IMR-90 (cell line): ENCODE results near the gene DHRS7B. TPM values are rescaled to one million over a fixed set of nuclear protein-coding genes. Genes with fewer than 3 reads are reported as not detected.

Source experiments
- ATAC-seq: fragments of 200-7000 bp; cut with Tn5 transposase; 2 replicates; pipeline ENCODE4 v1.9.1; 2020; ENCODE audit warnings: low read depth, mild to moderate bottlenecking, moderate library complexity
- BruUV-seq: library from RNA; stranded (reverse); fragments of 400-500 nt; replicated peaks from 2 replicates; lab custom pipeline; 2021; lab: Mats Ljungman, UMichigan
- CTCF ChIA-PET: fragments of 300-600 bp; formaldehyde crosslinking; extraction: SDS; loops from one replicate; lab custom pipeline; 2021; ENCODE audit warnings: antibody characterized with exemption; lab: Yijun Ruan, JAX
- POLR2A ChIA-PET: fragments of 300-600 bp; sonication (Branson Sonifier 250); formaldehyde crosslinking; loops from one replicate; lab custom pipeline; 2022; ENCODE audit warnings: antibody characterized with exemption; ENCODE audit not compliant: unreplicated experiment; lab: Charles Lee
- DNase-seq: peaks from one replicate; pipeline ENCODE4 v3.0.0; 2013
- H2AFZ ChIP-seq: replicated peaks from 2 replicates; pipeline ENCODE3; 2013; ENCODE audit warnings: low read length, mild to moderate bottlenecking; ENCODE audit not compliant: poor library complexity
- H2AK5ac ChIP-seq: 2 replicates; pipeline ENCODE4 v1.6.1; 2013; ENCODE audit warnings: low read depth, low read length, inconsistent platforms
- H2AK9ac ChIP-seq: replicated peaks from 2 replicates; pipeline ENCODE3; 2013; ENCODE audit warnings: mild to moderate bottlenecking, low read depth, low read length, moderate library complexity; ENCODE audit not compliant: poor library complexity
- H2BK120ac ChIP-seq: 2 replicates; pipeline ENCODE4 v1.6.1; 2013; ENCODE audit warnings: low read depth, low read length, inconsistent platforms
- H2BK15ac ChIP-seq: 3 replicates; pipeline ENCODE4 v1.6.1; 2013; ENCODE audit warnings: low read depth, low read length, inconsistent platforms
- H2BK20ac ChIP-seq: 2 replicates; pipeline ENCODE4 v1.6.1; 2013; ENCODE audit warnings: low read depth, mild to moderate bottlenecking, inconsistent platforms, low read length, moderate library complexity
- H2BK5ac ChIP-seq: 2 replicates; pipeline ENCODE4 v1.6.1; 2013; ENCODE audit warnings: mild to moderate bottlenecking, low read depth, low read length, inconsistent platforms; ENCODE audit not compliant: poor library complexity, severe bottlenecking
- H3K14ac ChIP-seq: replicated peaks from 2 replicates; pipeline ENCODE4 v1.6.1; 2013; ENCODE audit warnings: low read depth, low read length, inconsistent platforms
- H3K18ac ChIP-seq: 2 replicates; pipeline ENCODE4 v1.6.1; 2013; ENCODE audit warnings: low read depth, low read length, control low read depth
- H3K23ac ChIP-seq: 2 replicates; pipeline ENCODE4 v1.6.1; 2013; ENCODE audit warnings: low read depth, low read length, inconsistent platforms
- H3K27ac ChIP-seq: 2 replicates; pipeline ENCODE4 v1.5.1; 2013; ENCODE audit warnings: mild to moderate bottlenecking, control low read depth, low read length; ENCODE audit not compliant: insufficient read depth
- H3K27me3 ChIP-seq: 2 replicates; pipeline ENCODE4 v1.6.1; 2013; ENCODE audit warnings: low read length; ENCODE audit not compliant: control insufficient read depth, insufficient read depth
- H3K36me3 ChIP-seq: 2 replicates; pipeline ENCODE4 v1.6.1; 2013; ENCODE audit warnings: low read length, mixed read lengths; ENCODE audit not compliant: control insufficient read depth, insufficient read depth
- H3K4ac ChIP-seq: 2 replicates; pipeline ENCODE4 v1.6.1; 2013; ENCODE audit warnings: low read depth, low read length, inconsistent platforms
- H3K4me1 ChIP-seq: 2 replicates; pipeline ENCODE4 v1.6.1; 2013; ENCODE audit warnings: low read length, mixed read lengths; ENCODE audit not compliant: control insufficient read depth, insufficient read depth
- H3K4me2 ChIP-seq: 2 replicates; pipeline ENCODE4 v1.6.1; 2013; ENCODE audit warnings: low read depth, mild to moderate bottlenecking, control low read depth, low read length, moderate library complexity
- H3K4me3 ChIP-seq: 2 replicates; pipeline ENCODE4 v1.5.1; 2013; ENCODE audit warnings: low read depth, mild to moderate bottlenecking, control low read depth, low read length, moderate library complexity; ENCODE audit not compliant: insufficient read depth
- H3K56ac ChIP-seq: 2 replicates; pipeline ENCODE4 v1.6.1; 2013; ENCODE audit warnings: low read length, inconsistent platforms; ENCODE audit not compliant: insufficient read depth; ENCODE audit errors: extremely low read depth
- H3K79me1 ChIP-seq, 2 experiments: 2 replicates each; pipeline ENCODE4 v1.6.1; 2013; ENCODE audit warnings: low read length in 2 of 2, inconsistent platforms in 1 of 2, low read depth in 1 of 2
- H3K9ac ChIP-seq: 2 replicates; pipeline ENCODE4 v1.6.1; 2013; ENCODE audit warnings: low read depth, low read length, control low read depth
- H3K9me1 ChIP-seq: 2 replicates; pipeline ENCODE4 v1.6.1; 2013; ENCODE audit warnings: low read length, inconsistent platforms; ENCODE audit not compliant: insufficient read depth
- H3K9me3 ChIP-seq: 2 replicates; pipeline ENCODE4 v1.6.1; 2013; ENCODE audit warnings: low read length; ENCODE audit not compliant: control insufficient read depth, insufficient read depth
- H4K20me1 ChIP-seq: 2 replicates; pipeline ENCODE4 v1.6.1; 2013; ENCODE audit warnings: low read length, inconsistent platforms; ENCODE audit not compliant: insufficient read depth
- H4K5ac ChIP-seq: 2 replicates; pipeline ENCODE4 v1.6.1; 2013; ENCODE audit warnings: mild to moderate bottlenecking, low read depth, low read length, control low read depth
- H4K8ac ChIP-seq, 2 experiments: 2 replicates each; pipeline ENCODE4 v1.6.1; 2013; ENCODE audit warnings: low read depth in 2 of 2, low read length in 2 of 2, control low read depth in 1 of 2, inconsistent platforms in 1 of 2
- H4K91ac ChIP-seq: 2 replicates; pipeline ENCODE4 v1.6.1; 2013; ENCODE audit warnings: low read depth, low read length, inconsistent platforms; ENCODE audit not compliant: insufficient read depth
- BHLHE40 ChIP-seq: fragments of 150-350 bp; IDR thresholded peaks from 2 replicates; pipeline ENCODE4 v1.6.1; 2016; ENCODE audit warnings: mild to moderate bottlenecking, low read depth, low read length
- CEBPB ChIP-seq: IDR thresholded peaks from 2 replicates; pipeline ENCODE4 v1.6.1; 2012; ENCODE audit warnings: low read depth, low read length, improper control_type of control experiment
- FOS ChIP-seq: fragments of 150-350 bp; IDR thresholded peaks from 2 replicates; pipeline ENCODE4 v1.6.1; 2016; ENCODE audit warnings: low read depth, low read length
- NFE2L2 ChIP-seq: fragments of 150-350 bp; IDR thresholded peaks from 2 replicates; pipeline ENCODE4 v1.6.1; 2016; ENCODE audit warnings: low read depth, mild to moderate bottlenecking, low read length
- POLR2A ChIP-seq: IDR thresholded peaks from 2 replicates; pipeline ENCODE4 v1.6.1; 2012; ENCODE audit warnings: mild to moderate bottlenecking, low read depth, low read length
- RAD21 ChIP-seq: IDR thresholded peaks from 2 replicates; pipeline ENCODE4 v1.6.1; 2012; ENCODE audit warnings: low read length, improper control_type of control experiment
- RFX5 ChIP-seq: IDR thresholded peaks from 2 replicates; pipeline ENCODE4 v1.8.0; 2012; ENCODE audit warnings: low read depth, mild to moderate bottlenecking, low read length, moderate library complexity
- SMC3 ChIP-seq: fragments of 150-350 bp; IDR thresholded peaks from 2 replicates; pipeline ENCODE4 v1.6.1; 2016; ENCODE audit warnings: low read depth, mild to moderate bottlenecking, antibody characterized with exemption, low read length, moderate library complexity
- dilution Hi-C: fragments of 300-500 bp; cut with HindIII; formaldehyde crosslinking; loops from one replicate; pipeline ENCODE4 v1.14.3; 2018; ENCODE audit warnings: low sequenced_read_pairs; ENCODE audit not compliant: unreplicated experiment
- in situ Hi-C: fragments of 300-500 bp; cut with MboI; formaldehyde crosslinking; loops from 3 replicates; pipeline ENCODE4 v1.14.3; 2019; ENCODE audit warnings: low sequenced_read_pairs, inconsistent platforms, mixed read lengths
- intact Hi-C: fragments of 100-400 bp; cut with micrococcal nuclease; formaldehyde crosslinking; loops from 2 replicates; pipeline ENCODE4 v1.10.0; 2022
- polyA plus RNA-seq, 3 experiments: library from polyadenylated mRNA; depleted of rRNA; stranded (reverse); fragments of >200 nt; gene quantifications; 2 replicates each; pipeline ENCODE4 v1.2.3, GENCODE V29; 2012; ENCODE audit warnings: low replicate concordance in 1 of 3
- total RNA-seq: library from RNA; depleted of rRNA; stranded (reverse); fragments of >200 nt; gene quantifications from 2 replicates; pipeline ENCODE4 v1.2.3, GENCODE V29; 2012
- TF ChIP-seq, protein P1 (sequence below): fragments of 150-350 bp; IDR thresholded peaks from 2 replicates; pipeline ENCODE4 v1.6.1; 2016; ENCODE audit warnings: low read depth, mild to moderate bottlenecking, low read length, moderate library complexity, borderline replicate concordance
- TF ChIP-seq, protein P2 (sequence below): fragments of 150-350 bp; IDR thresholded peaks from 2 replicates; pipeline ENCODE4 v1.6.1; 2017; ENCODE audit warnings: mild to moderate bottlenecking, antibody characterized with exemption, low read length, low read depth
- TF ChIP-seq, protein P3 (sequence below): conservative IDR thresholded peaks from 2 replicates; pipeline ENCODE4 v1.5.1; 2012; ENCODE audit warnings: mild to moderate bottlenecking, low read depth, low read length, improper control_type of control experiment

The DHRS7B gene
- total and polyA plus RNA-seq, 2 of the 4 experiments (the other 2 are of a cell fraction): 24.4 to 34.4 TPM

DNA sequence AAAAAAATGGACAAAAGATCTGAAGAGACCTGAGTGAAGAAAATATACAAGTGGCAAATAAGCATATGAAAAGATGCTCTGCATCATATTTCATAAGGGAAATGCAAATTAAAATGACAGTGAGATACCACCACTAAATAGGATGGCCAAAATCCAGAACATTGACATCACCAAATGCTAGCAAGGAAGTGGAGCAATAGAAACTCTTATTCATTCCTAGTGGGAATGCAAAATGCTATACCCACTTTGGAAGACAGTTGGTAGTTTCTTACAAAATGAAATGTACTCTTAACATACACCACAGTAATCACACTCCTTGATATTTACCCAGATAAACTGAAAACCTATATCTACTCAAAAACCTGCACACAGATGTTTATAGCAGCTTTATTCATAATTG is 33.6 kb downstream of the DHRS7B start:
- H3K18ac ChIP-seq: no peak overlapping the region
- no TSS peak for BruUV-seq
- TF ChIP-seq BHLHE40 (no peak), FOS (no peak), NFE2L2 (no peak), SMC3 (no peak), RFX5 (no peak), RAD21 (no peak), CEBPB (no peak), POLR2A (no peak)
- TF ChIP-seq, protein P1, sequence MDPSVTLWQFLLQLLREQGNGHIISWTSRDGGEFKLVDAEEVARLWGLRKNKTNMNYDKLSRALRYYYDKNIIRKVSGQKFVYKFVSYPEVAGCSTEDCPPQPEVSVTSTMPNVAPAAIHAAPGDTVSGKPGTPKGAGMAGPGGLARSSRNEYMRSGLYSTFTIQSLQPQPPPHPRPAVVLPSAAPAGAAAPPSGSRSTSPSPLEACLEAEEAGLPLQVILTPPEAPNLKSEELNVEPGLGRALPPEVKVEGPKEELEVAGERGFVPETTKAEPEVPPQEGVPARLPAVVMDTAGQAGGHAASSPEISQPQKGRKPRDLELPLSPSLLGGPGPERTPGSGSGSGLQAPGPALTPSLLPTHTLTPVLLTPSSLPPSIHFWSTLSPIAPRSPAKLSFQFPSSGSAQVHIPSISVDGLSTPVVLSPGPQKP: no peak
- TF ChIP-seq, protein P2, sequence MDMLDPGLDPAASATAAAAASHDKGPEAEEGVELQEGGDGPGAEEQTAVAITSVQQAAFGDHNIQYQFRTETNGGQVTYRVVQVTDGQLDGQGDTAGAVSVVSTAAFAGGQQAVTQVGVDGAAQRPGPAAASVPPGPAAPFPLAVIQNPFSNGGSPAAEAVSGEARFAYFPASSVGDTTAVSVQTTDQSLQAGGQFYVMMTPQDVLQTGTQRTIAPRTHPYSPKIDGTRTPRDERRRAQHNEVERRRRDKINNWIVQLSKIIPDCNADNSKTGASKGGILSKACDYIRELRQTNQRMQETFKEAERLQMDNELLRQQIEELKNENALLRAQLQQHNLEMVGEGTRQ: no peak
- TF ChIP-seq, protein P3, sequence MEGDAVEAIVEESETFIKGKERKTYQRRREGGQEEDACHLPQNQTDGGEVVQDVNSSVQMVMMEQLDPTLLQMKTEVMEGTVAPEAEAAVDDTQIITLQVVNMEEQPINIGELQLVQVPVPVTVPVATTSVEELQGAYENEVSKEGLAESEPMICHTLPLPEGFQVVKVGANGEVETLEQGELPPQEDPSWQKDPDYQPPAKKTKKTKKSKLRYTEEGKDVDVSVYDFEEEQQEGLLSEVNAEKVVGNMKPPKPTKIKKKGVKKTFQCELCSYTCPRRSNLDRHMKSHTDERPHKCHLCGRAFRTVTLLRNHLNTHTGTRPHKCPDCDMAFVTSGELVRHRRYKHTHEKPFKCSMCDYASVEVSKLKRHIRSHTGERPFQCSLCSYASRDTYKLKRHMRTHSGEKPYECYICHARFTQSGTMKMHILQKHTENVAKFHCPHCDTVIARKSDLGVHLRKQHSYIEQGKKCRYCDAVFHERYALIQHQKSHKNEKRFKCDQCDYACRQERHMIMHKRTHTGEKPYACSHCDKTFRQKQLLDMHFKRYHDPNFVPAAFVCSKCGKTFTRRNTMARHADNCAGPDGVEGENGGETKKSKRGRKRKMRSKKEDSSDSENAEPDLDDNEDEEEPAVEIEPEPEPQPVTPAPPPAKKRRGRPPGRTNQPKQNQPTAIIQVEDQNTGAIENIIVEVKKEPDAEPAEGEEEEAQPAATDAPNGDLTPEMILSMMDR: no peak
- no peak overlapping the region for H3K4me2 ChIP-seq
- intact Hi-C loops (no loop called here), dilution Hi-C loops (no loop called here), in situ Hi-C loops (no loop called here)
- DNase-seq (no peak), ATAC-seq (no peak)
- H2AFZ ChIP-seq: no peak overlapping the region
- no peak overlapping the region for H2AK9ac ChIP-seq
- H3K56ac ChIP-seq: no peak overlapping the region
- H2BK20ac ChIP-seq: no peak overlapping the region
- H3K4ac ChIP-seq: no peak overlapping the region
- CTCF ChIA-PET: no interaction called here
- H3K27me3 ChIP-seq: no peaks in the 10 kb centered on the region
- no peak overlapping the region for H3K27ac ChIP-seq
- no peak overlapping the region for H4K8ac ChIP-seq
- no peaks in the 10 kb centered on the region for H3K9me3 ChIP-seq
- no peak overlapping the region for H4K91ac ChIP-seq
- no peak overlapping the region for H2BK15ac ChIP-seq
- no peak overlapping the region for H3K23ac ChIP-seq
- H3K4me3 ChIP-seq: no peak overlapping the region
- POLR2A ChIA-PET: no interaction called here
- no peak overlapping the region for H2BK5ac ChIP-seq
- H4K5ac ChIP-seq: no peak overlapping the region
- peaks cover 7% of the 10 kb centered on the region for H3K4me1 ChIP-seq
- no peaks in the 10 kb centered on the region for H3K36me3 ChIP-seq
- H3K9ac ChIP-seq: no peak overlapping the region
- peaks cover 8 to 11% of the 10 kb centered on the region in 2 experiments for H3K79me1 ChIP-seq
- no peak overlapping the region for H2AK5ac ChIP-seq
- peaks cover 7% of the 10 kb centered on the region; the same call in 1 of the 2 replicates for H3K9me1 ChIP-seq
- H3K14ac ChIP-seq: no peak overlapping the region
- H2BK120ac ChIP-seq: no peak overlapping the region
- no peaks in the 10 kb centered on the region; the same call in 1 of the 2 replicates for H4K20me1 ChIP-seq
